ENCODE data around the gene SH3RF2.
"Not testable (repeated sequence)": the region's sequence is repeated elsewhere in the genome, so short reads cannot be mapped to it uniquely, and the experiment has no call there.

Gene SH3RF2

DNA sequence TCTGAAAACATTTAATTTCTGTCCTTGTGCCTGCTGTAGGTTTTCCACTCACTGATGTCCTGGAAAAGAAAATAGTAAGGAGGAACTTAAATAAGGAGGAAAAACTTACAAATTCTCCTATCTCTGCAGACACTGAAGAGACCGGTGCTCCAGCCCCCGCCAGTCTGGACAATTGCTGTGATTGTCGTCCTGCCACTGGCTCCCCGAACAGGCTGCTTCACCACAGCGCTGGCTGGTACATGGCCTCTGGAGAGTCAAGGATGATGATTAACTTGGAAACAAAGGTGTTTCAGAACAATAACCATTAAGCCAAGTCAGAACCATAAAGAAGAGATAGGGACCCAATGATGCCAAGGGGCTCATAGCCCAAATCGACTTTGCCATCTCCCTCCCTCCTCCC is 161.7 kb downstream of the SH3RF2 start:
- DNase-seq: no peak

DNA sequence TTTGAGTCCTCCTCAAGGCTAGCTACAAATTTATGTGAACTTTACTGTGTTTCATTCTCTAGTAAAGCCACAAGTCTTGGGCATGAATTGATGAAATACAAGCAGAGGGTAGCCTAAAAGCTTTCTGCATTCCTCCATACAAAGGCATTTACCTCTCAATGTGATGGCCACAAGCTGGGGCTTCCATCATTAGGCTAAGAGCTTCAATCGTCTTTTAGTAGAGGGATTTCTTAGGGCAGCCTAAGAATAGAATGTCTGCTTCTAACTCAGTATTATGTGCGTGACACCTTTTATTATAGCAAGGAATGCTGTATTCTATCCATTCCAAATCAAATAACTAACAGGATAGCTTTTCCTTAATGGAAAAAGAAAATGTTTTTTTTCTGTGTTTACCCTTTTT is 165.3 kb downstream of the SH3RF2 start:
- no peak for DNase-seq

DNA sequence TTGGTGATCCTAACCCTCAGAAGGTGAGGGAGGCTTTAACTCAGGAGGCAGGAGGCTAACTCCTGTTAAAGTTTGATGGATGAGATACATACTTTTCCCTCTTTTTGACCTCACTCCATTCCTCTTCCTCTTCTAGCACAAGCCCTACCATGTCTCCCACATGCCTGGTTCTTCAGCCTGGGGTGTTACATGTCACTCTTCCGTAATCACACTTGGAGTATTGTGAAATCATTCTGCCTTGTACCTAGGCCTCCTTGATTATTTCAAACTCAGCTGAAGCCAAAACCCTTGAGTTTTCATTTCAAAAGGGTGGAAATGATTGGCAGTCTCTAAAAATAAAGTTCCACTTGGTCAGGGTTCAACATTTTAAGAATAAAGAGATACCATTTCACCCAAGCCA is 167.2 kb downstream of the SH3RF2 start:
- no peak for DNase-seq

DNA sequence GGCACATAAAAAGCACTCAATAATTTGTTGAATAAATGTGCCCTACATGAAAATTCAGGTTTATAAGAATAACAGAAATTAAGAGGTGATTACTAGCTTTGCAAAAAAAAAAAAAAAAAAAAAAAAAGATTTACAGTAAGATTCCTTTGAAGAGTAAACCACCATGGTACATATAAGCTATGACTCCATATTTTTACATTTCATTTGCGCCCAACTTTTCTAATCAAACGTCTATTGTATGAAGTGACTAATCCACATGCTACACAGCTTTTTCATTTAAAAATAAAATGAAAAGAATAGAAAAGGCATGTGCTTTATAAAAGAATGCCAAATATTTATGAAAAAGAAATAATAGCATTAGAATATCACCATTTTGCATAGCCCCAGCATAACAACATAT is 169.1 kb downstream of the SH3RF2 start, which contains the start of gene PLAC8L1:
PLAC8L1 (minus strand) TSS at position 101 of the 400 bp plus-strand sequence. CDS start 1,266 bp downstream, outside the sequence.
- no peak for DNase-seq

DNA sequence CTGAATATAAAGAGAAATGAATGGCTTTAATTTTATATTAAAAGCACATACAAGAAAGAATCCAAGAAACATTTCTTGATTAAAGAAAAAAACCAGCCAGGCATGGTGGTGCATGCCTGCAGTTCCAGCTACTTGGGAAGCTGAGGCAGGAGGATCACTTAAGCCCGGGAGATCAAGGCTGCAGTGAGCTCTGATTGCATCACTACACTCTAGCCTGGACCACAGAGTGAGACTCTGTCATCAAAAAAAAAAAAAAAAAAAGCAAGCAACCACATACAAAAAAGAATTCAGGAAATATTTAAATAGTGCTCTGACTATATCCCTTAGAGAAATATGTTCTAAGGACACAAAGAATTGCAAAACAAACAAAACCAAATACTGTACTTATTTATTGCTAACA is 171.5 kb downstream of the SH3RF2 start:
- DNase-seq: no peak

DNA sequence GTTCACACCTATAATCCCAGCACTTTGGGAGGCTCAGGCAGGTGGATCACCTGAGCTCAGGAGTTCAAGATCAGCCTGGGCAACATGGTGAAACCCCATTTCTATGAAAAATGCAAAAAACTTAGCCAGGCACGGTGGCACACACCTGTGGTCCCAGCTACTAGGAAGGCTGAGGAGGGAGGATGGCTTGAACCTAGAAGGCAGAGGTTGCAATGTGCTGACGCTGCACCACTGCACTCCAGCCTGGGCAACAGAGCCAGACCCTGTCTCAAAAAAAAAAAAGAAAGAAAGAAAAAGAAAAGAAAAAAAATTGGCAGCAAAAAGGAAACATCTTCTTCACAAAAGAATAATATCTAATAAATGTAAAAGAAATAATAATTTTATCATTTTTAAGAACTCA is 172.5 kb downstream of the SH3RF2 start:
- not testable (repeated sequence) for DNase-seq

DNA sequence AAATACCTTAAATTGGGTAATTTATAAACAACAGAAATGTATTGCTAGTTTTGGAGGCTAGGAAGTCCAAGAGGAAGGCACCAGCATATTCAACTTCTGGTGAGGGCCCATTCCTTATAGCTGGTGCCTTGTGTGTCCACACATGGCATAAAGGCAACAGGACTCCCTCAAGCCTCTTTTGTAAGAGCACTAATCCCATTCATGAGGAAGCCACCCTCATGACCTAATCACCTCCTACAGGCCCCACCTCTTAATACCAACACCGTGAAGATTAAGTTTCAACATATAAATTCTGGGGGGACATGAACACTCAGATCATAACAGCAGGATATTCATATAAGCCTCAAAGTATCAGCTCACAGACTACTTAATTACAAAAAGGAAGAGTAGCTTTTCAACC is 173.0 kb downstream of the SH3RF2 start:
- DNase-seq: no peak

DNA sequence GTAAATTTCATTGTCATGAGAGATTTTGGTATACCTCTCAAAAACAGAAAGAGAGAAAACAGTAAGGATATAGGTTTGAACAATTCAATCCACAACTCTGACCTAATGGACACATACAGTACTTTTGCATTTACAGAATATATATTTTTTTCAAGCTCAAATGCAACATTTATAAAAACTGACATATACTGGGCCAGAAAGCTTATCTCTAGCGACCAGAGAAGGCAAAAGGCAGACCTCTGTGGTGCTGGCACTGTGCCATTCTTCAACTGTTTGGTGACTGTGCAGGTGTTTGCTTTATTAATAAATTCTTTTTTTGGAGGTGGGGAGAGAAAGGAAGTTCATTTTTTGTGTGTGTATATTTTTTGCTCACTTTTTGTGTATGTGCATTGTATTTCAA is 175.0 kb downstream of the SH3RF2 start:
- no peak for DNase-seq

DNA sequence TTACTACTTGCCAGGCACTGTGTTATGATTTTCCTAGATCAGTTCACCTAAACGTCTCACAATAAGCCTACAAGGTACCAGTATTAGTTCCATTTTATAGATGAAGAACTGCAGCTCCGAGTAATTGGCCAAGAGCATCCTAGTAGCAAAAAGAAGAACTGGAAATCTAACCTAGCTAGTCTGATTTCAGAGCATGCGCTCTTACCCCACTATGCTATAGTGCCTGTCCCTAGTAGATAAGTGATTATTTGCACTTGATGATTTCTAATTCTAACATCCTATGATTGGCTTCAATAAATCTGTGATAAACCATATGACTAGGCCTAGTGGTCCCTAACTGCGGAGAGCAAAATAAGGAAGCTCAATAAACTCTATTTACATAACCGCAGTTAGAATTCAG is 176.1 kb downstream of the SH3RF2 start:
- no peak for DNase-seq

Measured in cortex of kidney (tissue), 1 donor.